T47D (cell line): Measurements from ENCODE around the gene POTEM.
"Not testable (repeated sequence)": the region's sequence is repeated elsewhere in the genome, so short reads cannot be mapped to it uniquely, and the experiment has no call there.

Source experiments
- DNase-seq, 2 experiments: peaks; one replicate each; pipeline versions ENCODE4 v3.0.0 to v3.0.0-alpha.2; 2011 to 2012; ENCODE audit warnings: low read depth in 1 of 2, low spot score in 1 of 2
- in situ Hi-C: cut with HindIII; loops from 2 replicates; pipeline ENCODE4 v1.10.0; 2016; ENCODE audit warnings: low sequenced_read_pairs, low pct_unique_long_range_greater_than_20kb

POTEM gene

GRCh38 chr14:19025080-19025589, 57.9 kb downstream of the POTEM start:
- DNase-seq, in situ Hi-C loops: not testable (repeated sequence)

- DNase-seq, in situ Hi-C loops: not testable (repeated sequence)
These were observed 59.6 kb downstream of the POTEM start for GRCh38 chr14:19026649-19027351.

GRCh38 chr14:19027895-19028294, 60.7 kb downstream of the POTEM start:
- in situ Hi-C loops, DNase-seq: not testable (repeated sequence)

DNA sequence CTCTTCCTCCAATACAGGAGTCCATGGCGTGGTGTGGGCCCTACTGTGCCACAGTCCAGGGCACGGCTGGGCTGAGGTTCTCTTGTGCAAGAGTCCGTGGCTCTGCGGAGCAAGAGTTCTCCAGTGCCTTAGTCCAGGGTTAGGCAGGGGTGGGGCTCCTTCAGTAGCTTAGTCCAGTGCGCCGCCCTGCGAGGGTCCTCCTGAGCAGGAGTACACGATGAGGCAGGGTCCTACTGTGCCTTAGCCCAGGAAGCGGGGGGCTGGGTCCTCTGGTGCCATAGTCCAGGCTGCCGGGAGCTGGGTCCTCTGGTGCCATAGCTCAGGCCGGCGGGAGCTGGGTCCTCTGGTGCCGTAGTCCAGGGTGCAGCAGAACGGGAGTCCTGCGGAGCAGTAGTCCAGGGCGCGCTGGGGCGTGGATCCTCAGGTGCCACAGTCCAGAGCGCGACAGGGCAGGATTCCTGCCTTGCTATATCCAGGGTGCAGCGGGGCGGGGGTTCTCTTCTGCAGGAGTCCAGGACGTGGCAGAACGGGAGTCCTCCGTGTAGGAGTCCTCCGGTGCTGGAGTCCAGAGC, 69.7 kb downstream of the POTEM start:
- DNase-seq, in situ Hi-C loops: not testable (repeated sequence)

DNA sequence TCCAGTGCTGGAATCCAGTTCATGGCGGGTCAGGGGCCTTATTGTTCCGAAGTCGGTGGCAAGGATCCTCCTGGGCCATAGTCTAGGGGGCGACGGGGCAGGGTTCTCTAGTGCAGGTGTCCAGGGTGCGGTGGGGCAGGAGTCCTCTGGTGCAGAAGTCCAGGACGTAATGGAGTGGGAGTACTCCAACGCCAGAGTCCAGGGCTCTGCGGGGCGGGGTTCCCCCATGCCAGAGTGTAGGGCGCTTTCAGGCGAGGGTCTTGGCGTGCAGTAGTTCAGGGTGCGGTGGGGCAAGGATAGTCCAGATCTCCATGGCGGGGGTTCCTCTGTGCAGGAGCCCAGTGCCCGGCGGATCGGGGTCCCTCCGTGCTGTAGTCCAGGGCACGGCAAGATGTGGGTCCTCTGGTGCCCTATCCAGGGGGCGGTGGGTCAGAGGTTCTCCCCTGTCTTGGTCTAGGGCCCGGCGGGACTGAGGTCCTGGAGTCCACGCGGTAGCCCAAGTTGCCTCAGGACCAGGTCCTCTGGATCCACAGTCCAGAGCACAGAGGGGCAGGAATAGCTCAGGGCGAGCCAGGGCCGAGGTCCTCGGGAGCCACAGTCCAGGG, 70.9 kb downstream of the POTEM start:
- DNase-seq, in situ Hi-C loops: not testable (repeated sequence)

GRCh38 chr14:19038785-19039184, 71.6 kb downstream of the POTEM start:
- in situ Hi-C loops, DNase-seq: not testable (repeated sequence)

GRCh38 chr14:19043384-19043783, 76.2 kb downstream of the POTEM start:
- in situ Hi-C loops, DNase-seq: not testable (repeated sequence)
